Upper lobe of left lung (tissue), 4 donors: ENCODE data around the gene TPPP.

Experiments used
- POLR2AphosphoS5 ChIP-seq, 2 donors: sonication (generic); formaldehyde crosslinking; IDR thresholded peaks; one replicate each; pipeline ENCODE4 v1.5.1; 2017; ENCODE audit warnings: antibody characterized with exemption in 2 of 2
- TF ChIP-seq, protein P1 (sequence below), 6 experiments: fragments of 450-650 bp in 4 of 6; fragments of 200-600 bp in 2 of 6; sonication (generic) in 2 of 6; IDR thresholded peaks; one replicate each; pipeline ENCODE4 v1.5.1; 2016 to 2019; ENCODE audit warnings: antibody characterized with exemption in 6 of 6

DNA sequence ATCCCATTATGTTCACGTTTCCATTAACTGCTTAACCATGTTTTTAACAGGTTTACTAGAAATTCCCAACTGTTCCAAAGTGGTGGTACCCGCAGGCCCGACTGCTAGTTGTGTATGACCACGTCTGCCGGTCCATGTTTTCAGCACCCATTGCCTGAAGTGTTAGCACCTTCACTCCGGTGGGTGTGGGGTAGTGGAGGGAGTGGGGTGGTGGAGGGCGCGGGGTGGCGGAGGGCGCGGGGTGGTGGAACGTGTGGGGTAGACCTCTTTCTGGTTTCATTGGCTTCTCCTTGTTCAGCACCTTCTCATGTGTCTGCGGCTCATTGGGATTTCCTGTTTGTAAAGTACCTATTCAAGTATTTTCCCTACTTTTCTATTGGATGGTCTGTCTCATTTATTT lies 37.7 kb downstream of the TPPP start:
- TF ChIP-seq POLR2AphosphoS5 (IDR thresholded peaks at IDR 0.05), result no peak
- TF ChIP-seq, protein P1, sequence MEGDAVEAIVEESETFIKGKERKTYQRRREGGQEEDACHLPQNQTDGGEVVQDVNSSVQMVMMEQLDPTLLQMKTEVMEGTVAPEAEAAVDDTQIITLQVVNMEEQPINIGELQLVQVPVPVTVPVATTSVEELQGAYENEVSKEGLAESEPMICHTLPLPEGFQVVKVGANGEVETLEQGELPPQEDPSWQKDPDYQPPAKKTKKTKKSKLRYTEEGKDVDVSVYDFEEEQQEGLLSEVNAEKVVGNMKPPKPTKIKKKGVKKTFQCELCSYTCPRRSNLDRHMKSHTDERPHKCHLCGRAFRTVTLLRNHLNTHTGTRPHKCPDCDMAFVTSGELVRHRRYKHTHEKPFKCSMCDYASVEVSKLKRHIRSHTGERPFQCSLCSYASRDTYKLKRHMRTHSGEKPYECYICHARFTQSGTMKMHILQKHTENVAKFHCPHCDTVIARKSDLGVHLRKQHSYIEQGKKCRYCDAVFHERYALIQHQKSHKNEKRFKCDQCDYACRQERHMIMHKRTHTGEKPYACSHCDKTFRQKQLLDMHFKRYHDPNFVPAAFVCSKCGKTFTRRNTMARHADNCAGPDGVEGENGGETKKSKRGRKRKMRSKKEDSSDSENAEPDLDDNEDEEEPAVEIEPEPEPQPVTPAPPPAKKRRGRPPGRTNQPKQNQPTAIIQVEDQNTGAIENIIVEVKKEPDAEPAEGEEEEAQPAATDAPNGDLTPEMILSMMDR (IDR thresholded peaks at IDR 0.05), result no peak
